Stomach (tissue), 4 donors: ENCODE results near the gene ARHGAP24.
A peak's percentile ranks its signal among the peaks of the same experiment; 100 is the strongest.

Source experiments
- POLR2A ChIP-seq, 4 donors: fragments of 450-650 bp; IDR thresholded peaks; one replicate each; pipeline ENCODE4 v1.6.1; 2016; ENCODE audit warnings: antibody characterized with exemption in 4 of 4, control low read depth in 2 of 4, mild to moderate bottlenecking in 1 of 4, moderate library complexity in 1 of 4
- POLR2AphosphoS5 ChIP-seq, 3 donors: sonication (generic); formaldehyde crosslinking; IDR thresholded peaks; one replicate each; pipeline ENCODE4 v1.6.1; 2016; ENCODE audit warnings: antibody characterized with exemption in 3 of 3

DNA sequence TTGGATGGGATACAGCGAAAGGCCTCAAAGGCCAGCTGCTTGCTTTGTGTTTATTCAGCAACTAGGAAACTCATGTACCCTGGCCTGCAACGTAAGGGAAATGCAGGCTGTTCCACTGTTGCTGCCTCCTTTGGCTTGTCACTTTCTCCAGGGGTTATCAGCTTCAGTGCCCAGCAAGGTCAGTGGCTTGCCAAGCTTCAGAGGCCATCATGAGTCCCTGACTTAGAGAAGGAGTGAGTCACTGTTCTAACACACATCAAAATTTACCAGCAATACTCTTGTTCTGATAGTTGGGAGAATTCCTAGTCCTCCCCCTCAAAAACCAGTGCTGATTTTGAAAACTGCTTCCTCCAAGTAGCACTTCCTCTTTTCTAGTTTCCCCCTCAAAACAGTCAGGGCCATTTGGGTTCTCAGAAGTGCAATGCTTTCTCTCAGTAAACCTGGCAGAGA lies 250.8 kb downstream of the ARHGAP24 start:
- TF ChIP-seq POLR2AphosphoS5 (IDR thresholded peaks at IDR 0.05) (peak in 2 of 3 donors; percentile 53 to 84), POLR2A (IDR thresholded peaks at IDR 0.05) (no peak)
